ENCODE measurements around the gene WDR36. TPM values are rescaled to one million over a fixed set of nuclear protein-coding genes. Genes with fewer than 3 reads are reported as not detected.

The WDR36 gene
- total and polyA plus RNA-seq, 2 of the 13 experiments (the other 11 are each of a cell fraction or from before 2014, with no cell fraction given): 18.2 to 40.6 TPM

DNA sequence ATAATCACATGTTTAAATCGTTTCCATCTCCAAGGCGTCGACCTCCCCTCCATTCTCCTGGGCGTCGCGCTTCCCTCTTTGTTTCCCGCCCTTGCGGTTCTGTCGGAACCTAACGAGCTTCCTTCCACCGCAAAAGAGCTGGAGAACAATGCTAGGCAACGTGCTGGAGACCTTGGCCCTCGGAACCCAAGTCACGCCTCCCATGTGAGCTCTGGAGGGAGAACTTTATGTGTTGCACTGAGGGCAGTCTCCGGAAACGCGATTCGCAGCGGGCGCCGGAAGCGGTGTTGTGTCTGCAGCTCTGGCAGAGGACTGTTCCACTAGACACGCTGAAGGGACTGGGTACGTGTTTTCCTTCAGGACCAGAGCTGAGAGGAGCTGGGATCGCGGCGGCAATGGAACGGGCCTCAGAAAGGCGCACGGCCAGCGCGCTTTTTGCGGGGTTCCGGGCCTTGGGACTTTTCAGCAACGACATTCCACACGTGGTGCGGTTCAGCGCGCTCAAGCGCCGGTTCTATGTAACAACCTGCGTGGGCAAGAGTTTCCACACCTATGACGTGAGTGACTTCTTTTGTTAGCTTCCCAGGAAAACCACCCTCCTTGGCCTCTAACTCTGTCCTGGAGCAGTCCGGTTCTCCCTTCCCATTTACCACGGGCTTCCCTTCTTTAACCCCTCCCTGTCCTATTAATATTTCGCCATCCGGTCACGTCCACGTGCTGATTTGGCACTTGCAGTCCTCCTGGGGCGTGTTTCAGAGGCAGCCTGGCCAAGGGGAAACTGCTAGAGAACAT, at the start of gene WDR36 (continued):
- TF ChIP-seq, protein P1, sequence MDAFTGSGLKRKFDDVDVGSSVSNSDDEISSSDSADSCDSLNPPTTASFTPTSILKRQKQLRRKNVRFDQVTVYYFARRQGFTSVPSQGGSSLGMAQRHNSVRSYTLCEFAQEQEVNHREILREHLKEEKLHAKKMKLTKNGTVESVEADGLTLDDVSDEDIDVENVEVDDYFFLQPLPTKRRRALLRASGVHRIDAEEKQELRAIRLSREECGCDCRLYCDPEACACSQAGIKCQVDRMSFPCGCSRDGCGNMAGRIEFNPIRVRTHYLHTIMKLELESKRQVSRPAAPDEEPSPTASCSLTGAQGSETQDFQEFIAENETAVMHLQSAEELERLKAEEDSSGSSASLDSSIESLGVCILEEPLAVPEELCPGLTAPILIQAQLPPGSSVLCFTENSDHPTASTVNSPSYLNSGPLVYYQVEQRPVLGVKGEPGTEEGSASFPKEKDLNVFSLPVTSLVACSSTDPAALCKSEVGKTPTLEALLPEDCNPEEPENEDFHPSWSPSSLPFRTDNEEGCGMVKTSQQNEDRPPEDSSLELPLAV (CRISPR knock-in tag; conservative IDR thresholded peaks at IDR 0.05; ENCODE audit: low read depth): peak; percentile 93
- peak; percentile 91; the same call in 1 of the 2 replicates for TF ChIP-seq ZNF138 (CRISPR knock-in tag; IDR thresholded peaks at IDR 0.05; ENCODE audit: low read depth)
- TF ChIP-seq NFYC (CRISPR knock-in tag; IDR thresholded peaks at IDR 0.05): peak; percentile 83
- peak; percentile 34; the same call in 1 of the 2 replicates for TF ChIP-seq CEBPB (IDR thresholded peaks at IDR 0.05; ENCODE audit: borderline replicate concordance, low read depth, low read length)
- TF ChIP-seq, protein P2, sequence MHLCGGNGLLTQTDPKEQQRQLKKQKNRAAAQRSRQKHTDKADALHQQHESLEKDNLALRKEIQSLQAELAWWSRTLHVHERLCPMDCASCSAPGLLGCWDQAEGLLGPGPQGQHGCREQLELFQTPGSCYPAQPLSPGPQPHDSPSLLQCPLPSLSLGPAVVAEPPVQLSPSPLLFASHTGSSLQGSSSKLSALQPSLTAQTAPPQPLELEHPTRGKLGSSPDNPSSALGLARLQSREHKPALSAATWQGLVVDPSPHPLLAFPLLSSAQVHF (CRISPR knock-in tag; IDR thresholded peaks at IDR 0.05): peak; percentile 96
- peak; percentile 65 for TF ChIP-seq RARA (CRISPR knock-in tag; IDR thresholded peaks at IDR 0.05)
- peak; percentile 96; the same call in 1 of the 2 replicates for TF ChIP-seq ZNF484 (CRISPR knock-in tag; IDR thresholded peaks at IDR 0.05; ENCODE audit: borderline replicate concordance, low read depth)
- TF ChIP-seq ZSCAN25 (CRISPR knock-in tag; IDR thresholded peaks at IDR 0.05): peak; percentile 91
- TF ChIP-seq ARID2 (CRISPR knock-in tag; IDR thresholded peaks at IDR 0.05; ENCODE audit: borderline replicate concordance): peak; percentile 98
- TF ChIP-seq TIGD3 (CRISPR knock-in tag; IDR thresholded peaks at IDR 0.05; ENCODE audit: borderline replicate concordance): peak; percentile 97
- TF ChIP-seq ZNF710 (CRISPR knock-in tag; IDR thresholded peaks at IDR 0.05; ENCODE audit: borderline replicate concordance): peak; percentile 60; the same call in 1 of the 2 replicates
- TF ChIP-seq, protein P3, sequence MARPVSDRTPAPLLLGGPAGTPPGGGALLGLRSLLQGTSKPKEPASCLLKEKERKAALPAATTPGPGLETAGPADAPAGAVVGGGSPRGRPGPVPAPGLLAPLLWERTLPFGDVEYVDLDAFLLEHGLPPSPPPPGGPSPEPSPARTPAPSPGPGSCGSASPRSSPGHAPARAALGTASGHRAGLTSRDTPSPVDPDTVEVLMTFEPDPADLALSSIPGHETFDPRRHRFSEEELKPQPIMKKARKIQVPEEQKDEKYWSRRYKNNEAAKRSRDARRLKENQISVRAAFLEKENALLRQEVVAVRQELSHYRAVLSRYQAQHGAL (CRISPR knock-in tag; IDR thresholded peaks at IDR 0.05; ENCODE audit: not compliant biosample characterization): no peak
- 0 out of 2 replicates have a peak, but pooled peaks have one; percentile 12 for TF ChIP-seq RELA (CRISPR knock-in tag; IDR thresholded peaks at IDR 0.05)
- peak; percentile 68 for TF ChIP-seq HNRNPLL (IDR thresholded peaks at IDR 0.05; ENCODE audit: low read depth, low read length, poor library complexity, severe bottlenecking)
- peak; percentile 97 for TF ChIP-seq ASH2L (IDR thresholded peaks at IDR 0.05; ENCODE audit: insufficient read length, low read depth, low read length)
- peak; percentile 97 for TF ChIP-seq KLF6 (CRISPR knock-in tag; IDR thresholded peaks at IDR 0.05)
- no peak for TF ChIP-seq PRPF4 (IDR thresholded peaks at IDR 0.05; ENCODE audit: low read depth, low read length, poor library complexity, severe bottlenecking)
- TF ChIP-seq SIN3A (IDR thresholded peaks at IDR 0.05; ENCODE audit: borderline replicate concordance, low read depth, low read length): peak; percentile 35
- peak; percentile 99 for TF ChIP-seq ZNF709 (CRISPR knock-in tag; IDR thresholded peaks at IDR 0.05)
- TF ChIP-seq BCL6 (CRISPR knock-in tag; IDR thresholded peaks at IDR 0.05): peak; percentile 76
